HEK293T (cell line): Measurements from ENCODE around the gene RAD23B.
"Not testable (repeated sequence)": the region's sequence is repeated elsewhere in the genome, so short reads cannot be mapped to it uniquely, and the experiment has no call there.

ENCODE experiments used
- CTCF ChIA-PET: fragments of 350-600 bp; formaldehyde crosslinking; extraction: SDS; loops from one replicate; lab custom pipeline; 2021; ENCODE audit warnings: antibody characterized with exemption, inconsistent platforms; lab: Yijun Ruan, JAX
- POLR2A ChIA-PET: fragments of 350-600 bp; formaldehyde crosslinking; extraction: SDS; loops from one replicate; lab custom pipeline; 2020; ENCODE audit warnings: antibody characterized with exemption, inconsistent platforms; lab: Yijun Ruan, JAX
- DNase-seq: peaks from one replicate; pipeline ENCODE4 v3.0.0; 2012; ENCODE audit warnings: mixed read lengths; ENCODE audit errors: extremely low spot score
- ARNT ChIP-seq: fragments of 450-650 bp; IDR thresholded peaks from 2 replicates; pipeline ENCODE4 v1.6.1; 2017; ENCODE audit warnings: mild to moderate bottlenecking
- BHLHE40 ChIP-seq: fragments of 450-650 bp; IDR thresholded peaks from 2 replicates; pipeline ENCODE4 v1.6.1; 2016; ENCODE audit warnings: mild to moderate bottlenecking, moderate library complexity, borderline replicate concordance
- ELF4 ChIP-seq: fragments of 450-650 bp; IDR thresholded peaks from 2 replicates; pipeline ENCODE4 v1.6.1; 2017; ENCODE audit warnings: antibody characterized with exemption
- FOXA1 ChIP-seq: fragments of 450-650 bp; IDR thresholded peaks from 2 replicates; pipeline ENCODE4 v1.6.1; 2016; ENCODE audit warnings: mild to moderate bottlenecking
- FOXK2 ChIP-seq: fragments of 450-650 bp; IDR thresholded peaks from 2 replicates; pipeline ENCODE4 v1.6.1; 2016; ENCODE audit warnings: mild to moderate bottlenecking
- FOXM1 ChIP-seq: fragments of 450-650 bp; IDR thresholded peaks from 2 replicates; pipeline ENCODE4 v1.6.1; 2017; ENCODE audit warnings: mild to moderate bottlenecking, borderline replicate concordance
- HDGF ChIP-seq: fragments of 450-650 bp; IDR thresholded peaks from 2 replicates; pipeline ENCODE4 v1.6.1; 2017; ENCODE audit warnings: antibody characterized with exemption, borderline replicate concordance
- L3MBTL2 ChIP-seq: fragments of 450-650 bp; conservative IDR thresholded peaks from 2 replicates; pipeline ENCODE4 v1.6.1; 2016; ENCODE audit warnings: mild to moderate bottlenecking
- LEF1 ChIP-seq: fragments of 450-650 bp; IDR thresholded peaks from 2 replicates; pipeline ENCODE4 v1.6.1; 2017; ENCODE audit warnings: mild to moderate bottlenecking, borderline replicate concordance
- NFRKB ChIP-seq: fragments of 450-650 bp; IDR thresholded peaks from 2 replicates; pipeline ENCODE4 v1.6.1; 2016; ENCODE audit warnings: mild to moderate bottlenecking, moderate library complexity
- PKNOX1 ChIP-seq: fragments of 450-650 bp; IDR thresholded peaks from 2 replicates; pipeline ENCODE4 v1.6.1; 2016
- SP1 ChIP-seq: fragments of 450-650 bp; IDR thresholded peaks from 2 replicates; pipeline ENCODE4 v1.6.1; 2017
- SUZ12 ChIP-seq: fragments of 450-650 bp; IDR thresholded peaks from 2 replicates; pipeline ENCODE4 v1.6.1; 2016; ENCODE audit warnings: mild to moderate bottlenecking
- TARDBP ChIP-seq: fragments of 450-650 bp; IDR thresholded peaks from 2 replicates; pipeline ENCODE4 v1.6.1; 2016
- ZNF384 ChIP-seq: fragments of 450-650 bp; IDR thresholded peaks from 2 replicates; pipeline ENCODE4 v1.6.1; 2016

RAD23B gene

GRCh38 chr9:107246259-107247254 lies 36.5 kb upstream of the RAD23B start:
- no peak for TF ChIP-seq PKNOX1
- TF ChIP-seq NFRKB: no peak
- no peak for TF ChIP-seq SP1
- TF ChIP-seq FOXM1: no peak
- TF ChIP-seq LEF1: no peak
- TF ChIP-seq HDGF: no peak
- TF ChIP-seq TARDBP: no peak
- no peak for TF ChIP-seq L3MBTL2
- no peak for TF ChIP-seq ZNF384
- no peak for TF ChIP-seq SUZ12
- TF ChIP-seq FOXK2: no peak
- ChIA-PET POLR2A (no interaction called here), CTCF (interaction anchor here (0.8 kb wide), 1 partner anchor 67 kb away, joined by 3 read pairs; no protein-coding TSS in a partner anchor)
- DNase-seq: no peak

- TF ChIP-seq ARNT: no peak
- no peak for TF ChIP-seq TARDBP
- TF ChIP-seq L3MBTL2: no peak
- no peak for TF ChIP-seq HDGF
- no peak for TF ChIP-seq FOXK2
- no peak for TF ChIP-seq FOXM1
- no peak for TF ChIP-seq PKNOX1
- no peak for TF ChIP-seq BHLHE40
- no peak for TF ChIP-seq LEF1
- no peak for TF ChIP-seq ZNF384
- no peak for TF ChIP-seq NFRKB
- DNase-seq: no peak
- ChIA-PET POLR2A (no interaction called here), CTCF (no interaction called here)
Measured at GRCh38 chr9:107248714-107249113, 34.4 kb upstream of the RAD23B start.

- TF ChIP-seq ARNT (no peak), PKNOX1 (no peak), NFRKB (no peak)
- CTCF ChIA-PET: no interaction called here
- DNase-seq: no peak
- POLR2A ChIA-PET: interaction anchor here (1.2 kb wide), 1 partner anchor 20 kb away, joined by 3 read pairs; no protein-coding TSS in a partner anchor
Measured at GRCh38 chr9:107249131-107249533, 33.9 kb upstream of the RAD23B start.

GRCh38 chr9:107249665-107250285 lies 33.3 kb upstream of the RAD23B start:
- ChIA-PET POLR2A (interaction anchor here (1.2 kb wide), 1 partner anchor 19 kb away, joined by 3 read pairs; no protein-coding TSS in a partner anchor), CTCF (no interaction called here)
- no peak for DNase-seq
- TF ChIP-seq LEF1 (no peak), L3MBTL2 (no peak)

GRCh38 chr9:107251756-107252322 lies 31.2 kb upstream of the RAD23B start:
- no peak for TF ChIP-seq PKNOX1
- TF ChIP-seq ELF4: no peak
- no peak for TF ChIP-seq HDGF
- TF ChIP-seq SP1: no peak
- TF ChIP-seq FOXK2: no peak
- no peak for TF ChIP-seq FOXA1
- TF ChIP-seq NFRKB: no peak
- TF ChIP-seq SUZ12: no peak
- POLR2A ChIA-PET: interaction anchor here (0.6 kb wide), 1 partner anchor 23 kb away, joined by 3 read pairs; no protein-coding TSS in a partner anchor
- CTCF ChIA-PET: no interaction called here
- DNase-seq: no peak

GRCh38 chr9:107258919-107259318 lies 24.2 kb upstream of the RAD23B start:
- CTCF ChIA-PET: no interaction called here
- no peak for TF ChIP-seq FOXM1
- TF ChIP-seq ELF4: no peak
- TF ChIP-seq ZNF384: no peak
- TF ChIP-seq PKNOX1: no peak
- DNase-seq: no peak
- POLR2A ChIA-PET: no interaction called here

- ChIA-PET POLR2A (interaction anchor here (1.7 kb wide), 1 partner anchor 24 kb away, joined by 7 read pairs; no protein-coding TSS in a partner anchor), CTCF (interaction anchor here (1.1 kb wide), 1 partner anchor 25 kb away, joined by 4 read pairs; no protein-coding TSS in a partner anchor)
- not testable (repeated sequence) for DNase-seq
Measured at GRCh38 chr9:107259751-107260313, 23.2 kb upstream of the RAD23B start.
